ENCODE results near the gene CHST14. TPM values are rescaled to one million over a fixed set of nuclear protein-coding genes. Genes with fewer than 3 reads are reported as not detected.

Gene CHST14
- total RNA-seq, 1 donor: 13.4 TPM

DNA sequence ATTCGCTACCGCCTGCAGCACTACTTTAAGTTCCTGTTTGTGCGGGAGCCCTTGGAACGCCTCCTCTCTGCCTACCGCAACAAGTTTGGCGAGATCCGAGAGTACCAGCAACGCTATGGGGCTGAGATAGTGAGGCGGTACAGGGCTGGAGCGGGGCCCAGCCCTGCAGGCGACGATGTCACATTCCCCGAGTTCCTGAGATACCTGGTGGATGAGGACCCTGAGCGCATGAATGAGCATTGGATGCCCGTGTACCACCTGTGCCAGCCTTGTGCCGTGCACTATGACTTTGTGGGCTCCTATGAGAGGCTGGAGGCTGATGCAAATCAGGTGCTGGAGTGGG lies 995 bp downstream of the CHST14 start:
- peaks cover 12% of the 10 kb centered on the region for H4K20me1 ChIP-seq (ENCODE audit: insufficient read depth, low read length)
- H2AFZ ChIP-seq (ENCODE audit: low read length): peak overlapping the region; percentile 83
- no peaks in the 10 kb centered on the region for H3K36me3 ChIP-seq (ENCODE audit: insufficient read depth, low read length)
- peak overlapping the region; percentile 81 for H3K4me3 ChIP-seq (ENCODE audit: insufficient read depth, low read length)
- no peak for DNase-seq (ENCODE audit: insufficient read length, low spot score, missing footprints)
- H3K9me3 ChIP-seq (ENCODE audit: low read depth, low read length): no peaks in the 10 kb centered on the region
- TF ChIP-seq CTCF (IDR thresholded peaks at IDR 0.05; ENCODE audit: extremely low read depth, low read depth, low read length): no peak
- peak overlapping the region; percentile 97 for H3K4me2 ChIP-seq (ENCODE audit: insufficient read depth, low read length)
- no peak overlapping the region for H3K27ac ChIP-seq (ENCODE audit: low read depth, low read length)
- H3K4me1 ChIP-seq (ENCODE audit: insufficient read depth, low read length): peaks cover 21% of the 10 kb centered on the region
- H3K27me3 ChIP-seq (ENCODE audit: insufficient read depth, low read length): no peaks in the 10 kb centered on the region
- H3K79me2 ChIP-seq (ENCODE audit: insufficient read depth, low read length): peaks cover 5% of the 10 kb centered on the region

GRCh38 chr15:40472171-40472727 lies 1.5 kb downstream of the CHST14 start:
- Histone ChIP-seq H3K79me2 (ENCODE audit: insufficient read depth, low read length) (peaks cover 5% of the 10 kb centered on the region), H4K20me1 (ENCODE audit: insufficient read depth, low read length) (peaks cover 12% of the 10 kb centered on the region), H3K4me1 (ENCODE audit: insufficient read depth, low read length) (peaks cover 21% of the 10 kb centered on the region), H2AFZ (ENCODE audit: low read length) (no peak overlapping the region), H3K9me3 (ENCODE audit: low read depth, low read length) (no peaks in the 10 kb centered on the region), H3K4me3 (ENCODE audit: insufficient read depth, low read length) (peak overlapping the region; percentile 81), H3K4me2 (ENCODE audit: insufficient read depth, low read length) (peak overlapping the region; percentile 97), H3K27ac (ENCODE audit: low read depth, low read length) (no peak overlapping the region), H3K36me3 (ENCODE audit: insufficient read depth, low read length) (no peaks in the 10 kb centered on the region), H3K27me3 (ENCODE audit: insufficient read depth, low read length) (peaks cover under 1% of the 10 kb centered on the region)
- no peak for DNase-seq (ENCODE audit: insufficient read length, low spot score, missing footprints)
- no peak for TF ChIP-seq CTCF (IDR thresholded peaks at IDR 0.05; ENCODE audit: extremely low read depth, low read depth, low read length)

DNA sequence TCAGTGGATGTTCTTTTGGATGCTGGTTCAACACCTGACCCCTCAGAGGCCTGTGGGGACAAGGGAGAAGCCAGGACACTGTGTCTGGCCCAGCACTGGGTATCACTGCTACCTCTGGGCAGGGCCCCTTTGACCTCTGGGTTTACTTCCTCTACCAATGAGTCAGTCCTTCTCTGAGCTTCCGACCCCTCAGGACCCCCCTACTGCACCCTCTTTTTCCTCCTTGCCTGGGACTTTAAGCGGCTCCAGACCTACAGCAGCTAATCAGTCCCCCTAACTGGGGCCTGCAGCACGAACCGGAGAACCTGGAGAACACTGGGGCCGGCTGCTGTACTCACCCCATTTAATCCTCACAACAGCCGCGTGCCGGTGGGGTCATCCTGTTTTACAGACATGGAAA lies 3.8 kb downstream of the CHST14 start:
- Histone ChIP-seq H3K4me1 (ENCODE audit: insufficient read depth, low read length) (peaks cover 18% of the 10 kb centered on the region), H3K9me3 (ENCODE audit: low read depth, low read length) (no peaks in the 10 kb centered on the region), H4K20me1 (ENCODE audit: insufficient read depth, low read length) (peaks cover 12% of the 10 kb centered on the region), H3K27ac (ENCODE audit: low read depth, low read length) (no peak overlapping the region), H3K36me3 (ENCODE audit: insufficient read depth, low read length) (no peaks in the 10 kb centered on the region), H3K4me2 (ENCODE audit: insufficient read depth, low read length) (no peak overlapping the region), H2AFZ (ENCODE audit: low read length) (no peak overlapping the region), H3K79me2 (ENCODE audit: insufficient read depth, low read length) (peaks cover 5% of the 10 kb centered on the region), H3K27me3 (ENCODE audit: insufficient read depth, low read length) (peaks cover 15% of the 10 kb centered on the region), H3K4me3 (ENCODE audit: insufficient read depth, low read length) (no peak overlapping the region)
- no peak for DNase-seq (ENCODE audit: insufficient read length, low spot score, missing footprints)
- no peak for TF ChIP-seq CTCF (IDR thresholded peaks at IDR 0.05; ENCODE audit: extremely low read depth, low read depth, low read length)

- H4K20me1 ChIP-seq (ENCODE audit: insufficient read depth, low read length): peaks cover 1% of the 10 kb centered on the region
- H3K79me2 ChIP-seq (ENCODE audit: insufficient read depth, low read length): no peaks in the 10 kb centered on the region
- H3K27me3 ChIP-seq (ENCODE audit: insufficient read depth, low read length): peaks cover 23% of the 10 kb centered on the region
- H3K4me1 ChIP-seq (ENCODE audit: insufficient read depth, low read length): no peaks in the 10 kb centered on the region
- no peak overlapping the region for H3K27ac ChIP-seq (ENCODE audit: low read depth, low read length)
- H3K36me3 ChIP-seq (ENCODE audit: insufficient read depth, low read length): no peaks in the 10 kb centered on the region
- H3K4me3 ChIP-seq (ENCODE audit: insufficient read depth, low read length): no peak overlapping the region
- no peak for DNase-seq (ENCODE audit: insufficient read length, low spot score, missing footprints)
- TF ChIP-seq CTCF (IDR thresholded peaks at IDR 0.05; ENCODE audit: extremely low read depth, low read depth, low read length): no peak
- no peak overlapping the region for H3K4me2 ChIP-seq (ENCODE audit: insufficient read depth, low read length)
- no peak overlapping the region for H2AFZ ChIP-seq (ENCODE audit: low read length)
- no peaks in the 10 kb centered on the region for H3K9me3 ChIP-seq (ENCODE audit: low read depth, low read length)
Observed at GRCh38 chr15:40477642-40478327, 7.0 kb downstream of the CHST14 start.
